Loucy (cell line): ENCODE data around the gene C16orf74.

Experiments
- CTCF ChIP-seq: fragments of 200-600 bp; sonication (generic); conservative IDR thresholded peaks from 2 replicates; pipeline ENCODE4 v1.5.1; 2014; ENCODE audit warnings: mild to moderate bottlenecking, antibody characterized with exemption, low read length
- EZH2phosphoT487 ChIP-seq: fragments of 200-600 bp; IDR thresholded peaks from 2 replicates; pipeline ENCODE4 v1.6.1; 2018; ENCODE audit warnings: antibody characterized with exemption, mild to moderate bottlenecking, moderate library complexity, borderline replicate concordance

GRCh38 chr16:85676466-85676865 is 74.4 kb downstream of the C16orf74 start:
- no peak for TF ChIP-seq CTCF
- no peak for TF ChIP-seq EZH2phosphoT487
